GM23338 (cell line): ENCODE measurements around the gene TRABD. TPM values are rescaled to one million over a fixed set of nuclear protein-coding genes. Genes with fewer than 3 reads are reported as not detected.

ENCODE experiments used
- ATAC-seq: fragments of 200-7000 bp; cut with Tn5 transposase; 3 replicates; pipeline ENCODE4 v1.9.1; 2020
- DNase-seq: peaks from one replicate; pipeline ENCODE4 v3.0.0-alpha.2; 2015; ENCODE audit warnings: low spot score
- H2AFZ ChIP-seq: fragments of 200-600 bp; sonication (generic); 2 replicates; pipeline ENCODE4 v1.8.0; 2016; ENCODE audit warnings: antibody characterized with exemption, mild to moderate bottlenecking, moderate library complexity
- H3F3A ChIP-seq: fragments of 200-600 bp; sonication (generic); replicated peaks from 2 replicates; pipeline ENCODE4 v1.8.0; 2017; ENCODE audit warnings: antibody characterized with exemption, mixed run types, low read depth
- H3K27ac ChIP-seq: fragments of 200-600 bp; sonication (generic); 2 replicates; pipeline ENCODE4 v1.6.1; 2016; ENCODE audit warnings: low read depth
- H3K27me3 ChIP-seq: fragments of 200-600 bp; sonication (generic); 2 replicates; pipeline ENCODE4 v1.8.0; 2016; ENCODE audit warnings: mild to moderate bottlenecking, mixed run types, moderate library complexity; ENCODE audit not compliant: insufficient read depth
- H3K36me3 ChIP-seq: fragments of 200-600 bp; sonication (generic); 2 replicates; pipeline ENCODE4 v1.8.0; 2016; ENCODE audit warnings: mild to moderate bottlenecking; ENCODE audit not compliant: insufficient read depth
- H3K4me1 ChIP-seq: fragments of 200-600 bp; sonication (generic); 2 replicates; pipeline ENCODE4 v1.8.0; 2016; ENCODE audit warnings: mild to moderate bottlenecking, moderate library complexity; ENCODE audit not compliant: insufficient read depth
- H3K4me2 ChIP-seq: fragments of 200-600 bp; sonication (generic); 2 replicates; pipeline ENCODE4 v1.7.1; 2017; ENCODE audit warnings: mixed run types
- H3K4me3 ChIP-seq: fragments of 200-600 bp; sonication (generic); 2 replicates; pipeline ENCODE4 v1.6.1; 2016; ENCODE audit warnings: mixed run types
- H3K79me2 ChIP-seq: fragments of 200-600 bp; sonication (generic); replicated peaks from 2 replicates; pipeline ENCODE4 v1.8.0; 2017; ENCODE audit warnings: mild to moderate bottlenecking; ENCODE audit not compliant: insufficient read depth
- H3K9me2 ChIP-seq: fragments of 200-600 bp; sonication (generic); 2 replicates; pipeline ENCODE4 v1.8.0; 2017; ENCODE audit not compliant: insufficient read depth
- H4K20me1 ChIP-seq: fragments of 200-600 bp; sonication (generic); replicated peaks from 2 replicates; pipeline ENCODE4 v1.8.0; 2017; ENCODE audit warnings: mild to moderate bottlenecking; ENCODE audit not compliant: insufficient read depth
- H3K27ac Mint-ChIP-seq: 2 replicates; pipeline ENCODE4 v1.8.0; 2020; ENCODE audit warnings: inconsistent platforms, mild to moderate bottlenecking, moderate library complexity, mixed read lengths
- H3K27me3 Mint-ChIP-seq: 3 replicates; pipeline ENCODE4 v1.8.0; 2022; ENCODE audit warnings: low read depth, mild to moderate bottlenecking, moderate library complexity, mixed read lengths, inconsistent platforms; ENCODE audit not compliant: insufficient read depth, poor library complexity
- H3K36me3 Mint-ChIP-seq: 3 replicates; pipeline ENCODE4 v1.8.0; 2021; ENCODE audit warnings: low read depth, mild to moderate bottlenecking, inconsistent platforms, moderate library complexity, mixed read lengths
- H3K4me1 Mint-ChIP-seq: 3 replicates; pipeline ENCODE4 v1.8.0; 2020; ENCODE audit warnings: mild to moderate bottlenecking, inconsistent platforms, mixed read lengths
- H3K4me3 Mint-ChIP-seq: 3 replicates; pipeline ENCODE4 v1.8.0; 2021; ENCODE audit warnings: moderate library complexity, mild to moderate bottlenecking, inconsistent platforms, mixed read lengths
- H3K9me3 Mint-ChIP-seq: 3 replicates; pipeline ENCODE4 v1.8.0; 2020; ENCODE audit warnings: moderate library complexity, mild to moderate bottlenecking, inconsistent platforms, mixed read lengths
- CREB1 ChIP-seq: fragments of 250-450 bp; sonication (Bioruptor Pico); IDR thresholded peaks from 2 replicates; pipeline ENCODE4 v1.5.0; 2020; ENCODE audit warnings: low read depth, mild to moderate bottlenecking, moderate library complexity
- EZH2 ChIP-seq: fragments of 200-600 bp; sonication (generic); IDR thresholded peaks from one replicate; pipeline ENCODE4 v1.8.0; 2017; ENCODE audit warnings: antibody characterized with exemption, mild to moderate bottlenecking, low read depth; ENCODE audit not compliant: unreplicated experiment
- JUNB ChIP-seq: IDR thresholded peaks from one replicate; pipeline ENCODE4 v1.6.1; 2016; ENCODE audit warnings: antibody characterized with exemption; ENCODE audit not compliant: unreplicated experiment
- POLR2AphosphoS5 ChIP-seq: IDR thresholded peaks from 2 replicates; pipeline ENCODE4 v1.6.1; 2016; ENCODE audit warnings: antibody characterized with exemption, low read depth
- STAT1 ChIP-seq: IDR thresholded peaks from one replicate; pipeline ENCODE4 v1.6.1; 2016; ENCODE audit warnings: antibody characterized with exemption; ENCODE audit not compliant: unreplicated experiment
- ZNF331 ChIP-seq: fragments of 250-450 bp; sonication (Bioruptor Pico); IDR thresholded peaks from 2 replicates; pipeline ENCODE4 v1.5.0; 2020; ENCODE audit warnings: low read depth, mild to moderate bottlenecking, moderate library complexity
- polyA plus RNA-seq: library from polyadenylated mRNA; unstranded; fragments of >200 nt; fragmentation: Nextera tagmentation; extraction: Ambion mirVana; gene quantifications from 2 replicates; pipeline ENCODE4 v1.2.1, GENCODE V29; 2016
- total RNA-seq: library from RNA; depleted of rRNA; stranded (reverse); fragments of >200 nt; shearing (Covaris generic); gene quantifications from 2 replicates; pipeline ENCODE4 v1.2.3, GENCODE V29; 2014
- TF ChIP-seq, protein P1 (sequence below), 2 experiments: fragments of 200-600 bp in 1 of 2; sonication (generic) in 1 of 2; conservative IDR thresholded peaks; 2 replicates each; pipeline versions ENCODE4 v1.5.1 to v1.6.1; 2016 to 2017; ENCODE audit warnings: antibody characterized with exemption in 2 of 2, low read depth in 2 of 2, mild to moderate bottlenecking in 2 of 2, moderate library complexity in 1 of 2
- TF ChIP-seq, protein P2 (sequence below): fragments of 250-450 bp; sonication (Bioruptor Pico); IDR thresholded peaks from 2 replicates; pipeline ENCODE4 v1.5.0; 2020; ENCODE audit warnings: mild to moderate bottlenecking, moderate library complexity
- TF ChIP-seq, protein P3 (sequence below): IDR thresholded peaks from 2 replicates; pipeline ENCODE4 v1.6.1; 2016; ENCODE audit warnings: antibody characterized with exemption

Gene TRABD
- total and polyA plus RNA-seq, 2 experiments from 2014 or later = 44.1 to 66.1 TPM

DNA sequence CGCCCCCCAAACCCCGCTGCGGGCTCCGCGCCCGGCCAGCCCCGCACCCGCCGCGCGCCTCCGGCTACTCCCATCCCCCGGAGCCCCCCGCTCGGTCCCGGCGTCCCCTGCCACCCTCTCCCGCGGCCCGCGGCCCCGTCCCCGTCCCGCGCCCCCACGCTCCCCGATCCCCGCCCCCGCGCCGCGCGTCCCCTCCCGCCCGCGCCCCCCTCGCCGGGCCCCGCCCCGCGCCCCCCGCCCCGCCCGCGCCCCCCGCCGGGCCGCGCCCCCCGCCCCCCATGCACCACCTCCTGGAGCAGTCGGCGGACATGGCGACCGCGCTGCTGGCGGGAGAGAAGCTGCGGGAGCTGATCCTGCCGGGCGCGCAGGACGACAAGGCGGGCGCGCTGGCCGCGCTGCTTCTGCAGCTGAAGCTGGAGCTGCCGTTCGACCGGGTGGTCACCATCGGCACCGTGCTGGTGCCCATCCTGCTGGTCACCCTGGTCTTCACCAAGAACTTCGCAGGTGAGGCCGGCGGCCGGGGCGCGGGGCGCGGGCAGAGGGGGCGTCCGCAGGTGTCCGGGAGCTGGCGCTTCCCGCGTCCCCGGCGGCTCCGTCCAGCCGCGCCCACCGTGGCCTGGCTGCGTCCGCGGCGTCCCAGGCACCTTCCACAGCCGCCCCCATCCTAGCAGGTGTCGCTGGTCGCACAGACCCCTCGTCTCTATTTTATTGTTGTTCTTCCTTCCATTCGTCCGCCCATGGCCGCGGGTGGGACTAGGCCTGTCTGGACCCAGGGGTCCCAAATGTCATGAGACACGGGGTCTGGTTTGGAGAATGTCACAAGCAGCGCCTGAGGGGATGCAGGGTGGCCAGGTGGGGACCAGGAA, 15.0 kb upstream of the TRABD start, which contains the start of gene PANX2:
TSS of gene PANX2 (plus strand) at position 279 of the 866 bp plus-strand sequence. CDS start at position 279, 0 bp downstream.
- H3K4me3 ChIP-seq = peak within 1 kb of the TSS; percentile 69
- Mint-ChIP-seq H3K9me3 (no peaks in the 10 kb centered on the region), H3K27me3 (peaks cover 25% of the 10 kb centered on the region), H3K4me3 (peak within 1 kb of the TSS; percentile 83), H3K36me3 (no peaks in the 10 kb centered on the region), H3K27ac (no peak within 1 kb of the TSS), H3K4me1 (peaks cover 3% of the 10 kb centered on the region; the same call in 2 of the 3 replicates)
- TF ChIP-seq STAT1 (no peak), EZH2 (peak; percentile 42), ZNF331 (CRISPR knock-in tag) (no peak), POLR2AphosphoS5 (peak; percentile 20; the same call in 1 of the 2 replicates)
- DNase-seq (peak; percentile 59), ATAC-seq (peak; percentile 15)
- 0 out of 2 replicates have a peak within 1 kb of the TSS, but pooled peaks have one; percentile 59 for H2AFZ ChIP-seq
- no peak within 1 kb of the TSS for H3K27ac ChIP-seq
- H3K4me2 ChIP-seq = peak within 1 kb of the TSS; percentile 86
- H3F3A ChIP-seq = no peaks in the 10 kb centered on the region
- H3K9me2 ChIP-seq = no peaks in the 10 kb centered on the region
- no peaks in the 10 kb centered on the region for H4K20me1 ChIP-seq
- 0 out of 2 replicates have a peak, but pooled peaks cover 7% of the 10 kb centered on the region for H3K4me1 ChIP-seq
- H3K36me3 ChIP-seq = no peaks in the 10 kb centered on the region
- H3K79me2 ChIP-seq = no peaks in the 10 kb centered on the region
- peaks cover 24% of the 10 kb centered on the region for H3K27me3 ChIP-seq

DNA sequence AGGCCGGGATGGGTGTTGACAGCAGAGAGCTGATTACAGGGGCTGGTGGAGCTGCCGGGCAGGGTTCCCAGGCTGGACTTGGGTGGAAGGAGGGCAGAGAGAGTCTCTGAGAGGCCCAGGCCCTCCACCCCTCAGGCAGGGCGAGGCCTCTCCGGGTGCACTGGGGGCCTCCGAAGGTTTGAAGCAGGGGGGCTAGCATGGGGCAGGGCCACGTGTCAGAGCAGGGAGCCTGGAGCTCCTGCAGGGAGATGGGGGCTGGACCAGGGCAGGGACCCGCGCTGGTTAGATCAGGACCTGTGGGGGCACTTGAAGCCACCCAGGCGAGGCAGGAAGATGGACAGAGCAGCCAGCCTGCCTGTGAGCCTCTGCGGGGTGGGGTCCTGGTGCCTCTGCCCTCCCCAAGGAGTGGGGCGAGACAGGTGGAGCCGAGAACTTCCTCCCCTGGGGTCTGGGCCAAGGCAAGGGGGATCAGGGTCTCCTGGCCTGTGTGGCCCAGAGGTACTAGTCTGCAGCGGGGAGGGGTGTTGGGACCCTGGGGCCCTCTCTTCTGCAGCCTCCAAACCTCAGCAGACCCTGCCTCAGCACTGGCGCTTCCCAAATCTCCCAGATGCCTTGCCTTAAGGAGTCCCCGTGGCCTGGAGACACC, 14.3 kb upstream of the TRABD start:
- H3K4me3 Mint-ChIP-seq = peak overlapping the region; percentile 83
- ATAC-seq (peak; percentile 19), DNase-seq (peak; percentile 18)
- H3K4me1 Mint-ChIP-seq = peaks cover 3% of the 10 kb centered on the region; the same call in 2 of the 3 replicates
- Histone ChIP-seq H3K9me2 (no peaks in the 10 kb centered on the region), H3K4me3 (peak overlapping the region; percentile 69), H3K36me3 (no peaks in the 10 kb centered on the region), H2AFZ (0 out of 2 replicates have a peak overlapping the region, but pooled peaks have one; percentile 59), H3K4me1 (0 out of 2 replicates have a peak, but pooled peaks cover 7% of the 10 kb centered on the region), H4K20me1 (no peaks in the 10 kb centered on the region), H3K79me2 (no peaks in the 10 kb centered on the region), H3K4me2 (peak overlapping the region; percentile 86), H3F3A (no peaks in the 10 kb centered on the region), H3K27me3 (peaks cover 24% of the 10 kb centered on the region), H3K27ac (no peak overlapping the region)
- no peaks in the 10 kb centered on the region for H3K36me3 Mint-ChIP-seq
- no peak for TF ChIP-seq CREB1 (CRISPR knock-in tag)
- TF ChIP-seq ZNF331 (CRISPR knock-in tag) = no peak
- TF ChIP-seq, protein P1, sequence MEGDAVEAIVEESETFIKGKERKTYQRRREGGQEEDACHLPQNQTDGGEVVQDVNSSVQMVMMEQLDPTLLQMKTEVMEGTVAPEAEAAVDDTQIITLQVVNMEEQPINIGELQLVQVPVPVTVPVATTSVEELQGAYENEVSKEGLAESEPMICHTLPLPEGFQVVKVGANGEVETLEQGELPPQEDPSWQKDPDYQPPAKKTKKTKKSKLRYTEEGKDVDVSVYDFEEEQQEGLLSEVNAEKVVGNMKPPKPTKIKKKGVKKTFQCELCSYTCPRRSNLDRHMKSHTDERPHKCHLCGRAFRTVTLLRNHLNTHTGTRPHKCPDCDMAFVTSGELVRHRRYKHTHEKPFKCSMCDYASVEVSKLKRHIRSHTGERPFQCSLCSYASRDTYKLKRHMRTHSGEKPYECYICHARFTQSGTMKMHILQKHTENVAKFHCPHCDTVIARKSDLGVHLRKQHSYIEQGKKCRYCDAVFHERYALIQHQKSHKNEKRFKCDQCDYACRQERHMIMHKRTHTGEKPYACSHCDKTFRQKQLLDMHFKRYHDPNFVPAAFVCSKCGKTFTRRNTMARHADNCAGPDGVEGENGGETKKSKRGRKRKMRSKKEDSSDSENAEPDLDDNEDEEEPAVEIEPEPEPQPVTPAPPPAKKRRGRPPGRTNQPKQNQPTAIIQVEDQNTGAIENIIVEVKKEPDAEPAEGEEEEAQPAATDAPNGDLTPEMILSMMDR (conservative IDR thresholded peaks at IDR 0.05; ENCODE audit: low read depth in 2 of 2) = no peak
- TF ChIP-seq, protein P2, sequence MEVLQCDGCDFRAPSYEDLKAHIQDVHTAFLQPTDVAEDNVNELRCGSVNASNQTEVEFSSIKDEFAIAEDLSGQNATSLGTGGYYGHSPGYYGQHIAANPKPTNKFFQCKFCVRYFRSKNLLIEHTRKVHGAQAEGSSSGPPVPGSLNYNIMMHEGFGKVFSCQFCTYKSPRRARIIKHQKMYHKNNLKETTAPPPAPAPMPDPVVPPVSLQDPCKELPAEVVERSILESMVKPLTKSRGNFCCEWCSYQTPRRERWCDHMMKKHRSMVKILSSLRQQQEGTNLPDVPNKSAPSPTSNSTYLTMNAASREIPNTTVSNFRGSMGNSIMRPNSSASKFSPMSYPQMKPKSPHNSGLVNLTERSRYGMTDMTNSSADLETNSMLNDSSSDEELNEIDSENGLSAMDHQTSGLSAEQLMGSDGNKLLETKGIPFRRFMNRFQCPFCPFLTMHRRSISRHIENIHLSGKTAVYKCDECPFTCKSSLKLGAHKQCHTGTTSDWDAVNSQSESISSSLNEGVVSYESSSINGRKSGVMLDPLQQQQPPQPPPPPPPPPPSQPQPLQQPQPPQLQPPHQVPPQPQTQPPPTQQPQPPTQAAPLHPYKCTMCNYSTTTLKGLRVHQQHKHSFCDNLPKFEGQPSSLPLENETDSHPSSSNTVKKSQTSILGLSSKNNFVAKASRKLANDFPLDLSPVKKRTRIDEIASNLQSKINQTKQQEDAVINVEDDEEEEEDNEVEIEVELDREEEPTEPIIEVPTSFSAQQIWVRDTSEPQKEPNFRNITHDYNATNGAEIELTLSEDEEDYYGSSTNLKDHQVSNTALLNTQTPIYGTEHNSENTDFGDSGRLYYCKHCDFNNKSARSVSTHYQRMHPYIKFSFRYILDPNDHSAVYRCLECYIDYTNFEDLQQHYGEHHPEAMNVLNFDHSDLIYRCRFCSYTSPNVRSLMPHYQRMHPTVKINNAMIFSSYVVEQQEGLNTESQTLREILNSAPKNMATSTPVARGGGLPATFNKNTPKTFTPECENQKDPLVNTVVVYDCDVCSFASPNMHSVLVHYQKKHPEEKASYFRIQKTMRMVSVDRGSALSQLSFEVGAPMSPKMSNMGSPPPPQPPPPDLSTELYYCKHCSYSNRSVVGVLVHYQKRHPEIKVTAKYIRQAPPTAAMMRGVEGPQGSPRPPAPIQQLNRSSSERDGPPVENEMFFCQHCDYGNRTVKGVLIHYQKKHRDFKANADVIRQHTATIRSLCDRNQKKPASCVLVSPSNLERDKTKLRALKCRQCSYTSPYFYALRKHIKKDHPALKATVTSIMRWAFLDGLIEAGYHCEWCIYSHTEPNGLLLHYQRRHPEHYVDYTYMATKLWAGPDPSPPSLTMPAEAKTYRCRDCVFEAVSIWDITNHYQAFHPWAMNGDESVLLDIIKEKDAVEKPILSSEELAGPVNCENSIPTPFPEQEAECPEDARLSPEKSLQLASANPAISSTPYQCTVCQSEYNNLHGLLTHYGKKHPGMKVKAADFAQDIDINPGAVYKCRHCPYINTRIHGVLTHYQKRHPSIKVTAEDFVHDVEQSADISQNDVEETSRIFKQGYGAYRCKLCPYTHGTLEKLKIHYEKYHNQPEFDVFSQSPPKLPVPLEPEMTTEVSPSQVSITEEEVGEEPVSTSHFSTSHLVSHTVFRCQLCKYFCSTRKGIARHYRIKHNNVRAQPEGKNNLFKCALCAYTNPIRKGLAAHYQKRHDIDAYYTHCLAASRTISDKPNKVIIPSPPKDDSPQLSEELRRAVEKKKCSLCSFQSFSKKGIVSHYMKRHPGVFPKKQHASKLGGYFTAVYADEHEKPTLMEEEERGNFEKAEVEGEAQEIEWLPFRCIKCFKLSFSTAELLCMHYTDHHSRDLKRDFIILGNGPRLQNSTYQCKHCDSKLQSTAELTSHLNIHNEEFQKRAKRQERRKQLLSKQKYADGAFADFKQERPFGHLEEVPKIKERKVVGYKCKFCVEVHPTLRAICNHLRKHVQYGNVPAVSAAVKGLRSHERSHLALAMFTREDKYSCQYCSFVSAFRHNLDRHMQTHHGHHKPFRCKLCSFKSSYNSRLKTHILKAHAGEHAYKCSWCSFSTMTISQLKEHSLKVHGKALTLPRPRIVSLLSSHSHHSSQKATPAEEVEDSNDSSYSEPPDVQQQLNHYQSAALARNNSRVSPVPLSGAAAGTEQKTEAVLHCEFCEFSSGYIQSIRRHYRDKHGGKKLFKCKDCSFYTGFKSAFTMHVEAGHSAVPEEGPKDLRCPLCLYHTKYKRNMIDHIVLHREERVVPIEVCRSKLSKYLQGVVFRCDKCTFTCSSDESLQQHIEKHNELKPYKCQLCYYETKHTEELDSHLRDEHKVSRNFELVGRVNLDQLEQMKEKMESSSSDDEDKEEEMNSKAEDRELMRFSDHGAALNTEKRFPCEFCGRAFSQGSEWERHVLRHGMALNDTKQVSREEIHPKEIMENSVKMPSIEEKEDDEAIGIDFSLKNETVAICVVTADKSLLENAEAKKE (CRISPR knock-in tag) = no peak
- TF ChIP-seq, protein P3, sequence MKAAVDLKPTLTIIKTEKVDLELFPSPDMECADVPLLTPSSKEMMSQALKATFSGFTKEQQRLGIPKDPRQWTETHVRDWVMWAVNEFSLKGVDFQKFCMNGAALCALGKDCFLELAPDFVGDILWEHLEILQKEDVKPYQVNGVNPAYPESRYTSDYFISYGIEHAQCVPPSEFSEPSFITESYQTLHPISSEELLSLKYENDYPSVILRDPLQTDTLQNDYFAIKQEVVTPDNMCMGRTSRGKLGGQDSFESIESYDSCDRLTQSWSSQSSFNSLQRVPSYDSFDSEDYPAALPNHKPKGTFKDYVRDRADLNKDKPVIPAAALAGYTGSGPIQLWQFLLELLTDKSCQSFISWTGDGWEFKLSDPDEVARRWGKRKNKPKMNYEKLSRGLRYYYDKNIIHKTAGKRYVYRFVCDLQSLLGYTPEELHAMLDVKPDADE = no peak
- TF ChIP-seq JUNB = no peak
- peaks cover 25% of the 10 kb centered on the region for H3K27me3 Mint-ChIP-seq
- no peaks in the 10 kb centered on the region for H3K9me3 Mint-ChIP-seq
- no peak overlapping the region for H3K27ac Mint-ChIP-seq
